Measurements from ENCODE around the gene KLF6. TPM values are rescaled to one million over a fixed set of nuclear protein-coding genes. Genes with fewer than 3 reads are reported as not detected.

Gene KLF6
- total and polyA plus RNA-seq, 9 of the 15 experiments (the other 6 are each of a cell fraction or from before 2014, with no cell fraction given) = 3.2 to 23.9 (median 8.0) TPM

DNA sequence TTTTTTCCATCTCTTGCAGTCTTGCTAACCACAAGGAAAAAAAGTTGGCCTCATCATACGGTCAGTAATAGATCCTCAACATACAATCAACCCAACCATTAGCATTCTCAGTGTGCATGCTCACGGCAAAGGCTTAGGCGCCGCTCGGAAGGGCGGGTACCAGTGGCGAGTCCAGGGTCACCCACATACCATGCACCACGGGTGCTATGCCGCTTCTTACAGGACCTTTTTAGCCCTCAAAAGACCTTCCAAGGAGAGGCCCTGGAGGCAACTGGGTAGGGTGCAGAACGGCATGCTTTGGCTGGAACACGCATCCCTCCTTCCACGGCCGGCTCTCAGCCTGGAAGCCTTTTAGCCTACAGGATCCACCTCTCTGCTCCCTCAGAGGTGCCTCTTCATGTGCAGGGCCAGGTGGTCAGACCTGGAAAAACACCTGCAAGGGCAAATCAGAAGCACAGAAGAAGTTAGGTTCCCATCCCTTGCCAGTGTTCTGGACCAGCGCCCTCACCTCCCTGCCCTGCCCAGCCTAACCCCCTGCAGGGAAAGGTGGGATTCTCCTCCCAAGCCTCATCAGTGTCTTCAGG, 5.8 kb downstream of the KLF6 start:
- CTCF ChIA-PET (ENCODE audit: low intra/inter-chr PET ratio) = no interaction called here
- Histone ChIP-seq H3K36me3 (ENCODE audit: control insufficient read depth, insufficient read depth, low read length) (peaks cover 65% of the 10 kb centered on the region), H3K4me2 (ENCODE audit: insufficient read depth, low read length) (no peak overlapping the region), H3K27ac (ENCODE audit: extremely low read depth, low read depth, low read length) (no peak overlapping the region), H3K9me1 (ENCODE audit: control insufficient read depth, insufficient read depth, low read length) (peaks cover 20% of the 10 kb centered on the region), H2AFZ (ENCODE audit: low read depth, low read length) (no peak overlapping the region), H3K9me3 (replicated peaks; ENCODE audit: control insufficient read depth, insufficient read depth, low read depth, low read length) (no peaks in the 10 kb centered on the region), H3K4me3 (no peak overlapping the region), H3K79me2 (ENCODE audit: control insufficient read depth, insufficient read depth, low read length) (peaks cover 46% of the 10 kb centered on the region), H3K4me1 (replicated peaks in 1 of 2; ENCODE audit: control insufficient read depth in 2 of 2, insufficient read depth in 2 of 2, low read length in 2 of 2) (peaks cover 18 to 26% of the 10 kb centered on the region in 2 experiments; a peak in 4 of 5 replicates), H3K9ac (ENCODE audit: insufficient read depth in 1 of 2, low read depth in 2 of 2, low read length in 2 of 2) (no peak overlapping the region; a peak in 1 of 4 replicates), H3K27me3 (ENCODE audit: control insufficient read depth in 2 of 2, insufficient read depth in 2 of 2, low read length in 2 of 2) (no peaks in the 10 kb centered on the region), H4K20me1 (replicated peaks; ENCODE audit: control insufficient read depth, insufficient read depth, low read length) (peaks cover 46% of the 10 kb centered on the region)
- in situ Hi-C loops (cut with MboI) (no loop called here), intact Hi-C loops (cut with micrococcal nuclease) (no loop called here)
- POLR2A ChIA-PET = interaction anchor here (1.4 to 7.1 kb wide), 3 partner anchors 15 to 175 kb away, joined by 3 to 69 read pairs (median 4); no protein-coding TSS in a partner anchor
- no peak for DNase-seq (ENCODE audit: extremely low read depth in 1 of 4, low spot score in 3 of 4)
- WGBS (ENCODE audit: insufficient coverage, low coverage, missing lambda C conversion rate) = 90% methylated on average over 14 of the region's 14 CpGs
- BruUV-seq (replicated peaks) = no TSS peak
- FAIRE-seq = no peak
- no peak for ATAC-seq
- TF ChIP-seq RBFOX2 (IDR thresholded peaks at IDR 0.05; ENCODE audit: low read depth, low read length) (peak; percentile 30; the same call in 1 of the 2 replicates), MYNN (IDR thresholded peaks at IDR 0.05) (no peak), MYNN (CRISPR knock-in tag; IDR thresholded peaks at IDR 0.05) (no peak), SRF (CRISPR knock-in tag; IDR thresholded peaks at IDR 0.05) (no peak)

DNA sequence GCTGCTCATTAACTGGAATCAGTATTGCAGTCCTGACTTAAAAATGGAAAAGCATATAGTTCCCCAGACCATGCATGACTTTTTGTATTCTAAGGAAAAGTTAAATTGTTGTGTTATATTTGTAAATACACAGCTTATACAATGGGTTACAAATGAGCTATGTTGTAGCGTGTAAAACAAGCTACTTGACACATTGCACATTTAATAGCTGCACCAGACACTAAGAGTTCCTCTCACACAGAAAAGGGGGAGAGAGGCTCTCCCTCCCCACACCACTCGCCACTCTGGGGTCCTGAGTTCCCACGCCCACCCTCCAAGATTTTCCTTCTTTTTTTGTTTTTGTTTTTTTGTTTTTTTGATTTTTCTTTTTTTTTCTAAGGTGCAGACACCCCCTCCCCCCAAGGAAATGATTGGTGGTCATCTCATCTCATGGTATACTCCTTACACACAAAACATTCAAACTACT, 6.3 kb downstream of the KLF6 start:
- Histone ChIP-seq H3K27ac (ENCODE audit: extremely low read depth, low read depth, low read length) (no peak overlapping the region), H4K20me1 (replicated peaks; ENCODE audit: control insufficient read depth, insufficient read depth, low read length) (peaks cover 43% of the 10 kb centered on the region), H2AFZ (ENCODE audit: low read depth, low read length) (no peak overlapping the region), H3K79me2 (ENCODE audit: control insufficient read depth, insufficient read depth, low read length) (peaks cover 40% of the 10 kb centered on the region), H3K9me1 (ENCODE audit: control insufficient read depth, insufficient read depth, low read length) (peaks cover 20% of the 10 kb centered on the region), H3K4me3 (no peak overlapping the region), H3K9me3 (replicated peaks; ENCODE audit: control insufficient read depth, insufficient read depth, low read depth, low read length) (no peaks in the 10 kb centered on the region), H3K4me1 (replicated peaks in 1 of 2; ENCODE audit: control insufficient read depth in 2 of 2, insufficient read depth in 2 of 2, low read length in 2 of 2) (peaks cover 18 to 26% of the 10 kb centered on the region in 2 experiments; a peak in 4 of 5 replicates), H3K27me3 (ENCODE audit: control insufficient read depth in 2 of 2, insufficient read depth in 2 of 2, low read length in 2 of 2) (no peaks in the 10 kb centered on the region), H3K9ac (ENCODE audit: insufficient read depth in 1 of 2, low read depth in 2 of 2, low read length in 2 of 2) (no peak overlapping the region), H3K36me3 (ENCODE audit: control insufficient read depth, insufficient read depth, low read length) (peaks cover 65% of the 10 kb centered on the region), H3K4me2 (ENCODE audit: insufficient read depth, low read length) (no peak overlapping the region)
- TSS peak; percentile 7 for BruUV-seq (replicated peaks)
- CTCF ChIA-PET (ENCODE audit: low intra/inter-chr PET ratio) = no interaction called here
- WGBS (ENCODE audit: insufficient coverage, low coverage, missing lambda C conversion rate) = 100% methylated on average over 3 of the region's 3 CpGs
- DNase-seq (ENCODE audit: extremely low read depth in 1 of 4, low spot score in 3 of 4) = no peak
- in situ Hi-C loops (cut with MboI) (no loop called here), intact Hi-C loops (cut with micrococcal nuclease) (no loop called here)
- ATAC-seq = no peak
- FAIRE-seq = no peak
- POLR2A ChIA-PET = interaction anchor here (0.6 to 7.1 kb wide), 6 partner anchors 15 to 358 kb away, joined by 3 to 69 read pairs (median 4); no protein-coding TSS in a partner anchor
- TF ChIP-seq, protein P1, sequence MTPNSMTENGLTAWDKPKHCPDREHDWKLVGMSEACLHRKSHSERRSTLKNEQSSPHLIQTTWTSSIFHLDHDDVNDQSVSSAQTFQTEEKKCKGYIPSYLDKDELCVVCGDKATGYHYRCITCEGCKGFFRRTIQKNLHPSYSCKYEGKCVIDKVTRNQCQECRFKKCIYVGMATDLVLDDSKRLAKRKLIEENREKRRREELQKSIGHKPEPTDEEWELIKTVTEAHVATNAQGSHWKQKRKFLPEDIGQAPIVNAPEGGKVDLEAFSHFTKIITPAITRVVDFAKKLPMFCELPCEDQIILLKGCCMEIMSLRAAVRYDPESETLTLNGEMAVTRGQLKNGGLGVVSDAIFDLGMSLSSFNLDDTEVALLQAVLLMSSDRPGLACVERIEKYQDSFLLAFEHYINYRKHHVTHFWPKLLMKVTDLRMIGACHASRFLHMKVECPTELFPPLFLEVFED (CRISPR knock-in tag; conservative IDR thresholded peaks at IDR 0.05) = 0 out of 2 replicates have a peak, but pooled peaks have one; percentile 61
- TF ChIP-seq ZNF217 (CRISPR knock-in tag; IDR thresholded peaks at IDR 0.05) (no peak), ZNF445 (CRISPR knock-in tag; IDR thresholded peaks at IDR 0.05; ENCODE audit: low read depth) (no peak), ZNF766 (CRISPR knock-in tag; conservative IDR thresholded peaks at IDR 0.05) (no peak), CEBPG (CRISPR knock-in tag; IDR thresholded peaks at IDR 0.05) (no peak), CEBPG (tag; conservative IDR thresholded peaks at IDR 0.05 in 1 of 2, IDR thresholded peaks at IDR 0.05 in 1 of 2) (peak in 1 of 2 experiments; percentile 2; a peak in 1 of 4 replicates), MEIS2 (IDR thresholded peaks at IDR 0.05; ENCODE audit: partially characterized antibody) (no peak)
- TF ChIP-seq, protein P2, sequence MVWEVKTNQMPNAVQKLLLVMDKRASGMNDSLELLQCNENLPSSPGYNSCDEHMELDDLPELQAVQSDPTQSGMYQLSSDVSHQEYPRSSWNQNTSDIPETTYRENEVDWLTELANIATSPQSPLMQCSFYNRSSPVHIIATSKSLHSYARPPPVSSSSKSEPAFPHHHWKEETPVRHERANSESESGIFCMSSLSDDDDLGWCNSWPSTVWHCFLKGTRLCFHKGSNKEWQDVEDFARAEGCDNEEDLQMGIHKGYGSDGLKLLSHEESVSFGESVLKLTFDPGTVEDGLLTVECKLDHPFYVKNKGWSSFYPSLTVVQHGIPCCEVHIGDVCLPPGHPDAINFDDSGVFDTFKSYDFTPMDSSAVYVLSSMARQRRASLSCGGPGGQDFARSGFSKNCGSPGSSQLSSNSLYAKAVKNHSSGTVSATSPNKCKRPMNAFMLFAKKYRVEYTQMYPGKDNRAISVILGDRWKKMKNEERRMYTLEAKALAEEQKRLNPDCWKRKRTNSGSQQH (CRISPR knock-in tag; IDR thresholded peaks at IDR 0.05) = peak; percentile 53; the same call in 1 of the 2 replicates
- TF ChIP-seq, protein P3, sequence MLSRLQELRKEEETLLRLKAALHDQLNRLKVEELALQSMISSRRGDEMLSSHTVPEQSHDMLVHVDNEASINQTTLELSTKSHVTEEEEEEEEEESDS (CRISPR knock-in tag; IDR thresholded peaks at IDR 0.05) = no peak

All from K562 (cell line).